Measurements from ENCODE around the gene FFAR3. TPM values are rescaled to one million over a fixed set of nuclear protein-coding genes. Genes with fewer than 3 reads are reported as not detected.

Gene FFAR3
- total RNA-seq, 4 donors from 2014 or later: 0.44 to 4.3 (median 2.2) TPM

DNA sequence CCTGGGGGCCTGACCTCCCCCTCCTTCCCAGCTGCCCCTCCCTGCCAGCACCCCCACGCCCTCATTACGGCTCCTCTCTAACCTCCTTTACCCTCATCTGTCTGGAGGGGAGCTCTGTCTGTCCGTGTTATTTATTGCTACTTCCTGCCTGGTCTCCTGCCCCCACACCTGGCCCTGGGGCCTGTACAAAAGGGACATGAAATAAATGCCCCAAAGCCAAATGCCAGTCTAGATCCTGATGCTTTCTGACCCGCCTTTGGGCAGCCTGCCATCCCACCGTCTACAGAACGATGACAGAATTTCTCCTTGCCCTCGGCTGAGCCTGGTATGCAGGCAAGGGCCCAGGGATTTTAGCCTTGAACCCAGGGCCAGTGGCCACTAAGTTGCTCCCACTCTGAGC lies 44.7 kb upstream of the FFAR3 start:
- TF ChIP-seq CTCF (IDR thresholded peaks at IDR 0.05; ENCODE audit: low read depth): no peak

- TF ChIP-seq CTCF (IDR thresholded peaks at IDR 0.05; ENCODE audit: low read depth): no peak
These were observed 44.2 kb upstream of the FFAR3 start for GRCh38 chr19:35314031-35314430.

DNA sequence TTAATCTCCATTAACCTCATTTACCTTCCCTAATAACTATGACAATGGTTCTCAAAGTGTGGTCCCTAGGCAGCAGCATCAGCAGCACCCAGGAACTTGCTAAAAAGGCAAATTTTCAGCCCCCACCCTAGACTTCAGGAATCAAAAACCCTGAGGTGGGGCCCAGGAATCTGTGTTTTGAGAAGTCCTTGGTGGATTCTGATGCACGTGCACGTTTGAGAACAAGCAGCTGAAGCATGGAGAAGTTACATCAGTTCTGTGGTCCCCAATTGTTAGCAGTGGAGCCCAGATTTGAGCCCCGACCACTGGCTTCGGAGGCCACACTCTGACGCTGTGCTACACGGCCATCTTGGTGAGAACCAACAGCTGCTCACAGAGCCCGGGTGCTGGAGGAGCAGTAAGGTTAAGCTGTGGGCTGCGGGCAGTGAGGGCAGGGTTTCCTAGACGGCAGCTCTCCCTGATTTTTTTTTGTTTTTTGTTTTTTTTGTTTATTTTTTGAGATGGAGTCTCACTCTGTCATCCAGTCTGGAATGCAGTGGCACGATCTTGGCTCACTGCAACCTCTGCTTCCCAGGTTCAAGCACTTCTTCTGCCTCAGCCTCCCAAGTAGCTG lies 43.3 kb upstream of the FFAR3 start:
- no peak for TF ChIP-seq CTCF (IDR thresholded peaks at IDR 0.05; ENCODE audit: low read depth)

- TF ChIP-seq CTCF (IDR thresholded peaks at IDR 0.05; ENCODE audit: low read depth): no peak
These were observed 42.4 kb upstream of the FFAR3 start for GRCh38 chr19:35315883-35316282.

DNA sequence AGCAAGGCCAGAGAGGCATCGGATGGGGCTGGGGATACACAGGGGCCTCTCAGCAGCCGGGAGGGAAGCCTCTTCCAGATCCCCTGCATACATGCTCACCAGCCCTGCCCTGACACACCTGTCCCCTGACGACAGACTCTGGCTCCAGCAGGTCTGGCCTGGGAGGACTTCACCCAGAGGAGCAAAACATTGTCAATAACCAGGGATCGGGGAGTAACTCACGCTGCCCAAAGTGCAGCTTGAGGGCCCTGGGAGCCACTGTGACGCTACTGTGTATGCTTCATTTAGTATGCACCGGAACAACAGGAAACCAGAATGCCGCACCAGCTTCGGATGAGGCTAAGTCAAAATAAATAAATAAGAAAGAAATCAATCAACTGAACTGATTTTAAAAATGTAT lies 41.7 kb upstream of the FFAR3 start:
- TF ChIP-seq CTCF (IDR thresholded peaks at IDR 0.05; ENCODE audit: low read depth): no peak

- no peak for TF ChIP-seq CTCF (IDR thresholded peaks at IDR 0.05; ENCODE audit: low read depth)
These were observed 40.7 kb upstream of the FFAR3 start for GRCh38 chr19:35317464-35318043.

GRCh38 chr19:35318679-35319448 lies 39.4 kb upstream of the FFAR3 start:
- TF ChIP-seq CTCF (IDR thresholded peaks at IDR 0.05; ENCODE audit: low read depth): no peak

All from subcutaneous adipose tissue (tissue), 4 donors.